Loucy (cell line): ENCODE data around the gene PSMF1.

ENCODE experiments used
- EZH2phosphoT487 ChIP-seq: fragments of 200-600 bp; IDR thresholded peaks from 2 replicates; pipeline ENCODE4 v1.6.1; 2018; ENCODE audit warnings: antibody characterized with exemption, mild to moderate bottlenecking, moderate library complexity, borderline replicate concordance
- TF ChIP-seq, protein P1 (sequence below): fragments of 200-600 bp; sonication (generic); conservative IDR thresholded peaks from 2 replicates; pipeline ENCODE4 v1.5.1; 2014; ENCODE audit warnings: mild to moderate bottlenecking, antibody characterized with exemption, low read length

DNA sequence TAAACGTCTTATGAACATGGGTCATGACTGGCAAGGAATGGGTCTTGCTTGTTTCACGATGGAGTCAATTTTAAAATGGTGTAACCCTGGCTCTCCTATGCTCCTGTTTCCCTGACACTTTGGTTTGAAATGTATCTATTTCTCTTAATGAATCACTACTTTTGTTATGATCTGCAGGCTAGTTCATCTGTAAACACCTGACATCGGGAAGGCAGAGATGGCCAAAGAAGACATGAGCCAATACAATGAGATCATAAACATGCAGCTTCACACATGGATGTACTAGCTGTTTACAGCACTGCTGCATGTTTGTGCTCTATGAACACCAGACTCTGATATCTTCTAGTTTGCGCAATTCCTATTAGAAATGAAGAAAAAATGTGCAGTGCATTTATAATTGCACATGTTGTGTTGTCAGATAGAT, 96.4 kb downstream of the PSMF1 start:
- TF ChIP-seq, protein P1, sequence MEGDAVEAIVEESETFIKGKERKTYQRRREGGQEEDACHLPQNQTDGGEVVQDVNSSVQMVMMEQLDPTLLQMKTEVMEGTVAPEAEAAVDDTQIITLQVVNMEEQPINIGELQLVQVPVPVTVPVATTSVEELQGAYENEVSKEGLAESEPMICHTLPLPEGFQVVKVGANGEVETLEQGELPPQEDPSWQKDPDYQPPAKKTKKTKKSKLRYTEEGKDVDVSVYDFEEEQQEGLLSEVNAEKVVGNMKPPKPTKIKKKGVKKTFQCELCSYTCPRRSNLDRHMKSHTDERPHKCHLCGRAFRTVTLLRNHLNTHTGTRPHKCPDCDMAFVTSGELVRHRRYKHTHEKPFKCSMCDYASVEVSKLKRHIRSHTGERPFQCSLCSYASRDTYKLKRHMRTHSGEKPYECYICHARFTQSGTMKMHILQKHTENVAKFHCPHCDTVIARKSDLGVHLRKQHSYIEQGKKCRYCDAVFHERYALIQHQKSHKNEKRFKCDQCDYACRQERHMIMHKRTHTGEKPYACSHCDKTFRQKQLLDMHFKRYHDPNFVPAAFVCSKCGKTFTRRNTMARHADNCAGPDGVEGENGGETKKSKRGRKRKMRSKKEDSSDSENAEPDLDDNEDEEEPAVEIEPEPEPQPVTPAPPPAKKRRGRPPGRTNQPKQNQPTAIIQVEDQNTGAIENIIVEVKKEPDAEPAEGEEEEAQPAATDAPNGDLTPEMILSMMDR = no peak
- TF ChIP-seq EZH2phosphoT487 = no peak
